Stromal cell of bone marrow (primary cell): ENCODE data around the gene PTH2.

ENCODE experiments used
- DNase-seq: peaks from one replicate; pipeline ENCODE4 v3.0.0-alpha.2; 2012; ENCODE audit warnings: low read depth

The PTH2 gene

GRCh38 chr19:49430678-49431329, 7.6 kb upstream of the PTH2 start:
- DNase-seq: no peak

- DNase-seq: no peak
Observed at GRCh38 chr19:49430172-49430677, 7.0 kb upstream of the PTH2 start.

- DNase-seq: no peak
Observed at GRCh38 chr19:49428547-49429451, 5.6 kb upstream of the PTH2 start.

- DNase-seq: no peak
Observed at GRCh38 chr19:49427855-49428546, 4.8 kb upstream of the PTH2 start.

- DNase-seq: no peak
Observed at GRCh38 chr19:49427339-49427738, 4.1 kb upstream of the PTH2 start.

GRCh38 chr19:49425922-49426592, 2.8 kb upstream of the PTH2 start:
- DNase-seq: no peak

GRCh38 chr19:49425178-49425577, 1.9 kb upstream of the PTH2 start, which contains the start of gene GFY:
Gene GFY, plus strand, starts transcription at chr19:49425388. Its CDS starts 1,043 bp downstream, at chr19:49426431.
- no peak for DNase-seq

GRCh38 chr19:49423985-49424303, 703 bp upstream of the PTH2 start:
- no peak for DNase-seq

GRCh38 chr19:49422407-49423070, 702 bp downstream of the PTH2 start:
- no peak for DNase-seq

GRCh38 chr19:49421878-49422202, 1.4 kb downstream of the PTH2 start:
- no peak for DNase-seq

- peak; percentile 25 for DNase-seq
Observed at GRCh38 chr19:49421039-49421877, 2.0 kb downstream of the PTH2 start.

- no peak for DNase-seq
Observed at GRCh38 chr19:49420227-49420626, 3.0 kb downstream of the PTH2 start.

- no peak for DNase-seq
Observed at GRCh38 chr19:49419173-49419572, 4.1 kb downstream of the PTH2 start.

GRCh38 chr19:49418511-49418910, 4.7 kb downstream of the PTH2 start:
- no peak for DNase-seq

GRCh38 chr19:49417088-49417487, 6.2 kb downstream of the PTH2 start:
- DNase-seq: no peak

- no peak for DNase-seq
Observed at GRCh38 chr19:49415810-49416200, 7.4 kb downstream of the PTH2 start.

- DNase-seq: peak; percentile 38
Observed at GRCh38 chr19:49415102-49415809, 8.0 kb downstream of the PTH2 start.

GRCh38 chr19:49414256-49414655, 9.0 kb downstream of the PTH2 start:
- DNase-seq: no peak

GRCh38 chr19:49413348-49413747, 9.9 kb downstream of the PTH2 start:
- no peak for DNase-seq

GRCh38 chr19:49411681-49412326, 11.4 kb downstream of the PTH2 start:
- DNase-seq: no peak
